Measurements from ENCODE around the gene MR1. TPM values are rescaled to one million over a fixed set of nuclear protein-coding genes. Genes with fewer than 3 reads are reported as not detected.
A peak's percentile ranks its signal among the peaks of the same experiment; 100 is the strongest.

MR1 gene
- total RNA-seq, 2 experiments from 2014 or later = 22.5 to 25.0 TPM

DNA sequence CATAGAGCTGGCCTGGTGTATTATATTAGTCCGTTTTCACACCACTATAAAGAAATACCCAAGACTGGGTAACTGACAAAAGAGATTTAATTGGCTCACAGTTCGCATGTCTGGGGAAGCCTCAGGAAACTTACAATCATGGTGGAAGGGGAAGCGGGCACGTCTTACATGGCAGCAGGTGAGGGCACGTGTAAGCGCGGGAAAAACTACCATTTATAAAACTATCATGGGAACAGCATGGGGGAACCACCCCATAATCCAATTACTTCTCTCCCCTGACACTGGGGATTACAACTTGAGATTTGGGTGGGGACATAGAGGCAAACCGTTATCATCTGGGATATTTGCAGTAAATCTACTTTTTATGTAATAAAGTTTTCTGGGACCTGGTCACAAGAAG lies 61.5 kb downstream of the MR1 start:
- no peak for DNase-seq
- Mint-ChIP-seq H3K4me3 (no peak overlapping the region), H3K36me3 (ENCODE audit: low read depth) (peaks cover 43% of the 10 kb centered on the region), H3K9me3 (no peaks in the 10 kb centered on the region), H3K27ac (no peak overlapping the region), H3K4me1 (ENCODE audit: low read depth) (peaks cover 73% of the 10 kb centered on the region), H3K27me3 (ENCODE audit: low read depth) (no peaks in the 10 kb centered on the region)
- intact Hi-C loops (cut with micrococcal nuclease) = loop anchor here (10.0 kb wide), 1 partner anchor 1210 kb away; the partner anchor contains the start of gene TOR1AIP1
- CTCF ChIA-PET = interaction anchor here (1.5 to 6.4 kb wide), 2 partner anchors 10 to 47 kb away, joined by 3 to 54 read pairs; no protein-coding TSS in a partner anchor

DNA sequence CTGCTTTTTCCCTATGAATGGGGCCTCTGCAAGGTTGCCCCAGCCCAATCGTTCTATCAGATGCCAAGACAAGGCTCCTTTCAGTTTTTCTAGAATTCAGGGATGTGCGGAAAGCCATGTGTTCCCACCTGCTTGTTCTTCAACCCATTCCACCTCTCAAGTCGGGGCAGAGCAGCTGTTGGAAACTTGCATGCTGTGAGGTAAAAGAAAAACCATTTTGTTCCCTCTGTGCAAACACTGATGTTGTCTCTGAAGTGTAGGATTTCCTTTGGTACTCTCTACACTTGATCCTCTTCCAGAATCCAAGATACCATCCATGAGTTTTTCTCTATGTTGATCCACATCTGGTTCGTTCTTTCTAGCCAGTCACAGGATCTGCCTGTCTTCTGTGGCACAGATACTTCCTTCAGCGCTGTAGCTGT lies 62.0 kb downstream of the MR1 start:
- no peak overlapping the region for H3K4me3 Mint-ChIP-seq
- H3K27ac Mint-ChIP-seq = no peak overlapping the region
- CTCF ChIA-PET = interaction anchor here (1.1 to 6.4 kb wide), 3 partner anchors 9 to 46 kb away, joined by 3 to 54 read pairs (median 3); no protein-coding TSS in a partner anchor
- no peaks in the 10 kb centered on the region for H3K9me3 Mint-ChIP-seq
- no peaks in the 10 kb centered on the region for H3K27me3 Mint-ChIP-seq (ENCODE audit: low read depth)
- H3K4me1 Mint-ChIP-seq (ENCODE audit: low read depth) = peaks cover 77% of the 10 kb centered on the region
- intact Hi-C loops (cut with micrococcal nuclease) = loop anchor here (10.0 kb wide), 1 partner anchor 1211 kb away; the partner anchor contains the start of gene TOR1AIP1
- DNase-seq = no peak
- H3K36me3 Mint-ChIP-seq (ENCODE audit: low read depth) = peaks cover 38% of the 10 kb centered on the region

DNA sequence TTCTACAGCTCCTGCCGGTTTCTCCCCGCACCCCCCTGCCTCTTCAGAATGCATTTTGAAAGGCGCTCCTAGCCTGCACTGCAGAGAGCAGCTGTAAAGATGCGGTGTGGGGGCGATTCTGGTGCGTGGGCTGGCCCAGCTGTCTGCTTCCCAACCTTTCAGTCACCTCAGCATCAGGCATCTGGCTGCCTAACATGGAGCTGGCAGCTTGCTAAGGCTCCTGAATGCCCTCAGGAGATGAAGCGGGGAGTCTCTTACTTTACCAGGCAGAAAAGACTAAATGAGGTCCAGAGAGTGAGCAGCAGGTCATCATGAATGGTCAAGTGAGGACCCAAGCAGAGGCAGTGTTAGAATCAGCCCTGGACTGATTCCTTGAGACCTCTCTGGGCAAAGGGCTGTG lies 63.5 kb downstream of the MR1 start:
- intact Hi-C loops (cut with micrococcal nuclease) = loop anchor here (10.0 kb wide), 1 partner anchor 1212 kb away; the partner anchor contains the start of gene TOR1AIP1
- no peaks in the 10 kb centered on the region for H3K9me3 Mint-ChIP-seq
- CTCF ChIA-PET = interaction anchor here (6.4 kb wide), 1 partner anchor 45 kb away, joined by 54 read pairs; no protein-coding TSS in a partner anchor
- no peak for DNase-seq
- peaks cover 25% of the 10 kb centered on the region for H3K36me3 Mint-ChIP-seq (ENCODE audit: low read depth)
- H3K4me1 Mint-ChIP-seq (ENCODE audit: low read depth) = peaks cover 78% of the 10 kb centered on the region
- no peak overlapping the region for H3K27ac Mint-ChIP-seq
- no peak overlapping the region for H3K4me3 Mint-ChIP-seq
- no peaks in the 10 kb centered on the region for H3K27me3 Mint-ChIP-seq (ENCODE audit: low read depth)

DNA sequence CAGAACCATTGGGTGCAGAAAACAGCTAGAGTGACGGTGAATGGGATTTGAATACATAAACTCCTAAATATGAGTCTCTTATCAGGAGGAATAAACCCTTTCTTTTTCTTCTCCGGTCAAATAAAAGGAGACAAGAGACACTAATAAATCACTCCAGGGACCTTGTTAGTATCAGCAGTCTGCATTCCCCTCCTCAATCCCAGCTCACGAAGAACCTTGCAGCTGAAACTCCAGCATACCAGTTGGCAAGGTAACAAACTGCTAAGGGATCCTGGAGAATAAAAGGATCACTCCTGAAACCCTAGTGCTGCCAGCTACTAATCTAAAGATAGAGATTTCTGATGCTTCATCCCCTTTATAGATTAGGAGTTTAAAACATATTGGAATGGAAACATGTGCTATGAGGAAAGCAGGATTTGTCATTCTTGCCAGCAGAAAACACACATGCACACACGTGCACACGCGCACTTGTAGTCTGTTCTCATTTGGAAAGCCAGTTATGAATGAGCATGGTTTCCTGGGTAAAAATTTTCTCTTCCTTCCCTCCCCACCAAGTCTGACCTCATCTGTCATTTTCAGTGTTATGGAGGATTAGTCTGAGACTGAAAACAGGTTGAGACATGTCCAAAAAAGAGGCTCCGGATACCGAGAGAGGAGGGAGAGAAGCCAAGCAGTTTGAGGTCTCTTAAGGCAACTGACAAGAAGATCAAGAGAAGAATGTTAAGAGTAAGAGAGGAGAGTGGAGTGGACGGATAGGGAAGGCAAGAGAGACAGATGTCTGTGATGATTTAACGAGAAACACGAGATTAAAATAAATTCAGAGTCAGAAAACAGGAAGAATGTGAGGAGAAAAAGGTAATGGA lies 65.6 kb downstream of the MR1 start:
- CTCF ChIA-PET = interaction anchor here (0.7 to 6.4 kb wide), 8 partner anchors 9 to 81 kb away, joined by 3 to 54 read pairs (median 4); partner anchors contain the start of gene MR1
- no peaks in the 10 kb centered on the region for H3K9me3 Mint-ChIP-seq
- H3K27me3 Mint-ChIP-seq (ENCODE audit: low read depth) = no peaks in the 10 kb centered on the region
- DNase-seq = peak; percentile 80
- peaks cover 88% of the 10 kb centered on the region for H3K4me1 Mint-ChIP-seq (ENCODE audit: low read depth)
- H3K27ac Mint-ChIP-seq = peak overlapping the region; percentile 99
- peak overlapping the region; percentile 67 for H3K4me3 Mint-ChIP-seq
- intact Hi-C loops (cut with micrococcal nuclease) = loop anchor here (1.0 to 10.0 kb wide), 11 partner anchors 9 to 1517 kb away; partner anchors contain the start of genes ACBD6, MR1 and TOR1AIP1
- H3K36me3 Mint-ChIP-seq (ENCODE audit: low read depth) = peaks cover 10% of the 10 kb centered on the region

DNA sequence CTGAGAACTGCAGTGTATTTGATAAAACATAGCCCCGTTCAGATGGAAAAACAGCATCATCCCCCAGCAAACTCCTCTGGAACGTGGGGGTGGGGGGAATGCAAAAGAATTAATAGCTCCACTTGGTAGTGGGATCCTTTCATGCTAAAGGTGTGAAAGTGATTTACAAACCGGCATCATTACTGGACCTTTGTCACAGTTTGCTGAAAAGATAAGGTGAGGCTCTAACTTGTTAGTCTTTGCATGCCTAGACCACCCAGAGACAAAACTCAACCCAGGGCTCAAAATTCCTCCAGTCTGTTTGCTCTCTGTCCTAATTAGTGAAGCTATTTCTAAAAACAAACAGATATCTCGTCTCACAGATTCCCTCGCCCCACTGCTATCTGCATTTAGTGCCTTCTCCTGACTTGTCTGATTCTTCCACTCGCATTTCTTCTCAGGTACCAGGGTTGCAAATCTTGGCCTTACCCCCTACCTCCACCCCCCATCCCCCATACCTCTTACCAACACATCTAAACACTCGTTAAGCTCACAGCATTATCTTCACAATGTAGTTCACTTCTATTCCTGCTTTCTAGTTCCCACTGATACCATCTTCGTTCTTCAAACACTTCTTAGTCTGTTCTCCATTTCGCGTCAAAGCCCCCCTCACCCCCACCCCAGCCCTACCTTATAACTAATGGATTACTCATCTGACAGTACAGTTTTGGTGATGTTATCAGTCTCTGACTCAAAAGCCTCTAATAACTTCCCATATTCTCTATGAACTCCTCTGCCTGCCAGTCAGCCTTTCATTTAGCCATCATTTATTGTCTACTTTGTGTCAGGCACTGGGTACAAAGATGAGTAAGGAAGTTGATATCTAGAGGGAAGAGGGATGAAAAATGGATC lies 66.5 kb downstream of the MR1 start:
- H3K9me3 Mint-ChIP-seq = no peaks in the 10 kb centered on the region
- intact Hi-C loops (cut with micrococcal nuclease) = no loop called here

DNA sequence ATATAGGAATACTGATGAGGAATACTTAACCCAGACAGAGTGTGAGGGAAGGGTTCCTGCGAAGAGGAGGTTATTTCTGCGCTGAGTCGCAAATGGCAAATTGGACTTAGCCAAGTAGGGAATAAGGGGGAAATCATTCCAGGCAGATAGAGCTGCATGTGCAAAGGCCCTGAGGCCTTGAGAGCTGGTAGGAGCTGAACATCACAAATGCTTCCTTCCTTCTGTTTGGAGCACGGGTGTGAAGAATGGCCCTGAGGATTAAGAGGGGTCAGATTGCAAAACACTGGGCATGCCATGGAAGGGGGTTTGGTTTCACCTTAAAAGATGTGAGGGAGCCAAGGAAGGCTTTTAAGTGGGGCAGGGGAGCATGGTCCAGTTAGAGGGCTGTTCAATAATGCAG lies 67.2 kb downstream of the MR1 start:
- Mint-ChIP-seq H3K27ac (peak overlapping the region; percentile 99), H3K27me3 (ENCODE audit: low read depth) (peaks cover 2% of the 10 kb centered on the region), H3K36me3 (ENCODE audit: low read depth) (peaks cover 2% of the 10 kb centered on the region), H3K4me3 (peak overlapping the region; percentile 67), H3K4me1 (ENCODE audit: low read depth) (peaks cover 87% of the 10 kb centered on the region), H3K9me3 (no peaks in the 10 kb centered on the region)
- intact Hi-C loops (cut with micrococcal nuclease) = no loop called here
- CTCF ChIA-PET = interaction anchor here (1.2 to 6.4 kb wide), 3 partner anchors 10 to 83 kb away, joined by 4 to 54 read pairs (median 7); no protein-coding TSS in a partner anchor
- no peak for DNase-seq

More for the DNA sequence above, 66.5 kb downstream of the MR1 start:
- CTCF ChIA-PET = interaction anchor here (1.2 to 6.4 kb wide), 4 partner anchors 10 to 82 kb away, joined by 4 to 54 read pairs (median 6); partner anchors contain the start of gene MR1
- Mint-ChIP-seq H3K27ac (peak overlapping the region; percentile 99), H3K27me3 (ENCODE audit: low read depth) (no peaks in the 10 kb centered on the region), H3K4me3 (peak overlapping the region; percentile 67), H3K4me1 (ENCODE audit: low read depth) (peaks cover 87% of the 10 kb centered on the region), H3K36me3 (ENCODE audit: low read depth) (peaks cover 6% of the 10 kb centered on the region)
- peak; percentile 69 for DNase-seq

DNA sequence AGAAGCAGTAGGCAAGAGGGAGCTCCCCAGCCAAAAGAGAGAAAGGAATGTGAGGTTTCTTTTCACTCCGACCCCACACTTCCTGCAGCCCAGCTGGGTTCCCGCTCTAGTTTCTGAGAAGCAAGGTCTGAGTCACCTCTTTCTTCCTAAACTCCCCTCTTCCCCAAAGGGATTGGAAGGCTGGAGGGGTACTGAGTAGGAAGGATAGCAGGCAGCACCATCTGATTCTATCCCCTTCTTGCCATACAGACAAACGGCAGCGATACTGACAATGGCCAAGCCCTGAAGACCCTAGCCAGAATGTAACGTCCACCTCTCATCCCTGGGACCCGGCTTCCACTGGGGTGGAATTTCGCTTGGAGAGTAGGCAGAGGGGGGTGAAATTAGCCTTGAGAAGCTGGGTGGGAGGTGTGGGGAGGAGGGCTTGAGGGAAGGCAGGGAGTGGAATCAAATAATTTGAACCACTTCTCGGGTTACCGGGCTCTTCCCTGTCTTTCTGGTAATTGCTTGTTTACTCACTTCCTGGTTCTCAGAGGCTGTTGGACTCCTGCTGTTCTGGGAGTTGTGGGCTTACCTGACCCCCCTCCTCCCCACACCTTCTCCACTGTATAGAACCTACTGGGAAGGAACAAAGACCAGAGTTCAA lies 67.9 kb downstream of the MR1 start:
- CTCF ChIA-PET = interaction anchor here (1.4 to 2.8 kb wide), 2 partner anchors 11 kb away, joined by 6 to 7 read pairs; no protein-coding TSS in a partner anchor
- H3K27me3 Mint-ChIP-seq (ENCODE audit: low read depth) = peaks cover 8% of the 10 kb centered on the region

DNA sequence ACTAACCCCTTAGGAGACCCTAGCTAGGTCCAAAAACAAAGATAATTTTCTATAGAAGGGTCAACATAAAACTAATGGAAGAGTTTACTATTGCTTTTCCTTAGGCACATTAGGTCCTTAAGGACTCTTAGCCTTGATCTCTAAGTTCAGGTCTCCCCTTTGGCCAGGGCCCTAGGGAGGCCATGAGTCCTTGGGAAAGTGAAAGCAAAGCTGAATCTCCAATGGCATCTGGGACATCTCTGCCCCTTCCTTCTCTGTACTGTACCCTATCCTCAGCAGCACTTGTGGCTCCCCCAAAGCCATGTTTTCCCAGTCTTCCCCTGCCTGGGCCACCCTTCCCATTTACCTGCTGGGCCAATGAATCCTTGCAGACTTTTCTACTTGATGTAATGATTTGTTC lies 69.1 kb downstream of the MR1 start:
- no peaks in the 10 kb centered on the region for H3K36me3 Mint-ChIP-seq (ENCODE audit: low read depth)
- H3K4me1 Mint-ChIP-seq (ENCODE audit: low read depth) = peaks cover 81% of the 10 kb centered on the region
- H3K9me3 Mint-ChIP-seq = no peaks in the 10 kb centered on the region
- no peak overlapping the region for H3K27ac Mint-ChIP-seq
- DNase-seq = no peak
- no peak overlapping the region for H3K4me3 Mint-ChIP-seq
- CTCF ChIA-PET = interaction anchor here (1.4 to 9.5 kb wide), 4 partner anchors 11 to 40 kb away, joined by 6 to 63 read pairs (median 10); no protein-coding TSS in a partner anchor
- intact Hi-C loops (cut with micrococcal nuclease) = no loop called here
- peaks cover 11% of the 10 kb centered on the region for H3K27me3 Mint-ChIP-seq (ENCODE audit: low read depth)

More for the DNA sequence above, 67.9 kb downstream of the MR1 start:
- H3K9me3 Mint-ChIP-seq = no peaks in the 10 kb centered on the region
- no peak overlapping the region for H3K4me3 Mint-ChIP-seq
- intact Hi-C loops (cut with micrococcal nuclease) = no loop called here
- no peaks in the 10 kb centered on the region for H3K36me3 Mint-ChIP-seq (ENCODE audit: low read depth)
- H3K4me1 Mint-ChIP-seq (ENCODE audit: low read depth) = peaks cover 85% of the 10 kb centered on the region
- no peak for DNase-seq
- peak overlapping the region; percentile 99 for H3K27ac Mint-ChIP-seq

DNA sequence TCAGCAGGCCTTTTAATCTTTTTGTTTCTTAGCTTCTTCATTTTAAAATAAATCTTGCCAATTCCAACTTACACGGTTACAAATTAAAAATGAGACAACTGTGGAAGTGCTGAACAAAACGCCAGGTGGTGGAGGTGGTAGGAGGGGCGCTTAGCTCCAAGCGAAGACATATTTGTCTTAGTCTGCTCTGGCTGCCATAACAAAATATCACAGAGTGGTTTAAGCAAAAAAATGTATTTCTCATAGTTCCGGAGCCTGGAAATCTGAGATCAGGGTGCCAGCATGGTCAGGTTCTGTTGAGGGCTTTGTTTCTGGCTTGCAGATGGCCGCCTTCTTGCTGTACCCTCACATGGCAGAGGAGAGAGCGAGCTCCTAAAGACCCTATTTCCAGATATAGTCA lies 69.6 kb downstream of the MR1 start:
- no peak for DNase-seq
- intact Hi-C loops (cut with micrococcal nuclease) = no loop called here
- peaks cover 81% of the 10 kb centered on the region for H3K4me1 Mint-ChIP-seq (ENCODE audit: low read depth)
- peak overlapping the region; percentile 80 for H3K4me3 Mint-ChIP-seq
- H3K9me3 Mint-ChIP-seq = no peaks in the 10 kb centered on the region
- H3K36me3 Mint-ChIP-seq (ENCODE audit: low read depth) = no peaks in the 10 kb centered on the region
- CTCF ChIA-PET = interaction anchor here (1.3 to 9.5 kb wide), 5 partner anchors 11 to 39 kb away, joined by 4 to 63 read pairs (median 8); no protein-coding TSS in a partner anchor
- H3K27ac Mint-ChIP-seq = no peak overlapping the region
- peaks cover 11% of the 10 kb centered on the region for H3K27me3 Mint-ChIP-seq (ENCODE audit: low read depth)

DNA sequence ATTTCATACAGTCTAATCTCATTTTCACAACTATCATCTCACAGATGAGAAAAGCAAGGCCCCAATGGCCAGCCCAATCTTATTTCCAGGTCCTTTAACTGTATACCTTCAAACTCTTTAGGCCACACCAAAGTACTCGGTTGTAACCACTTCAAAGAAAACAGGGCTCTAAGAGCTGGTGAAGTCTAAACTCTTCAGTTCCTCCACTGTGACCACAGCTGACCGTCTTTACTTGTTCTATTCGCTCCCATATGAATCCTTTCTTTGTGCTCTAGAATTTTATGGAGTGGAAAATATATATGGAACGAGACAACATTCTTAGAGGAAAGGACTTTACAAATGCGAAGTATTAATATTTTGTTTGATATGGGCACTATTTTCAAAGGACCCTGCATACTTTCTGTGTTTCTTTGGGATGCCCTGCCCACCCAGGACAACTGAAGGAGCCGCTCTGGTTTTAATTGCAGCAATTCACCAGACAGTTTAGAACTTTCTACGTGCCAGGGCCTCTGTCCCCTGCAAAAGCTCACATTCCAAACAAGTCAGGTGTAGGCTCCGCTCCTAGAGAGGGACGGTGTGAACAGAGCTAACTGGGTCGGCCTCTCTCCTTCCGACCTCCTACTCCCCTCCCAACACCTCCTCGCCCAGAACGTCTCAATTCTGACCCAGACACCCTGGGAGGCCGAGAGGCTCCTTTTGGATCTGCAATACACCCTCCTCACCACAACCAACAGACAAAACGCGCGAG lies 70.4 kb downstream of the MR1 start:
- CTCF ChIA-PET = interaction anchor here (1.2 to 9.5 kb wide), 5 partner anchors 9 to 39 kb away, joined by 3 to 63 read pairs (median 8); no protein-coding TSS in a partner anchor

More for the DNA sequence above, 70.4 kb downstream of the MR1 start:
- Mint-ChIP-seq H3K4me1 (ENCODE audit: low read depth) (peaks cover 80% of the 10 kb centered on the region), H3K27ac (peak overlapping the region; percentile 63), H3K4me3 (peak overlapping the region; percentile 80), H3K36me3 (ENCODE audit: low read depth) (no peaks in the 10 kb centered on the region), H3K9me3 (no peaks in the 10 kb centered on the region), H3K27me3 (ENCODE audit: low read depth) (peaks cover 11% of the 10 kb centered on the region)
- intact Hi-C loops (cut with micrococcal nuclease) = no loop called here
- no peak for DNase-seq

Measured in activated naive CD4-positive, alpha-beta T cell treated with anti-CD3 and anti-CD28 coated beads for 36 hours (primary cell).